GM21528 (cell line): ENCODE data around the gene ACOX3.
"Not testable (repeated sequence)": the region's sequence is repeated elsewhere in the genome, so short reads cannot be mapped to it uniquely, and the experiment has no call there.

Experiments used
- ATAC-seq: cut with Tn5 transposase; IDR thresholded peaks from one replicate; pipeline ENCODE4 v1.9.1; 2021; ENCODE audit warnings: mild to moderate bottlenecking, moderate library complexity; ENCODE audit not compliant: unreplicated experiment, low FRiP score

ACOX3 gene

GRCh38 chr4:8407756-8408155 lies 32.8 kb downstream of the ACOX3 start:
- no peak for ATAC-seq

GRCh38 chr4:8407316-8407715 lies 33.2 kb downstream of the ACOX3 start:
- no peak for ATAC-seq

- ATAC-seq = not testable (repeated sequence)
These were observed 33.6 kb downstream of the ACOX3 start for GRCh38 chr4:8406887-8407286.

- no peak for ATAC-seq
These were observed 35.0 kb downstream of the ACOX3 start for GRCh38 chr4:8405516-8405875.

- no peak for ATAC-seq
These were observed 35.6 kb downstream of the ACOX3 start for GRCh38 chr4:8404791-8405515.

- ATAC-seq = no peak
These were observed 36.5 kb downstream of the ACOX3 start for GRCh38 chr4:8403976-8404375.

GRCh38 chr4:8403173-8403753 lies 37.3 kb downstream of the ACOX3 start:
- no peak for ATAC-seq

- no peak for ATAC-seq
These were observed 37.9 kb downstream of the ACOX3 start for GRCh38 chr4:8402640-8403039.

- ATAC-seq = no peak
These were observed 38.3 kb downstream of the ACOX3 start for GRCh38 chr4:8402181-8402597.

- no peak for ATAC-seq
These were observed 38.9 kb downstream of the ACOX3 start for GRCh38 chr4:8401665-8402064.

- no peak for ATAC-seq
These were observed 39.7 kb downstream of the ACOX3 start for GRCh38 chr4:8400632-8401325.

- no peak for ATAC-seq
These were observed 41.2 kb downstream of the ACOX3 start for GRCh38 chr4:8399298-8399697.

GRCh38 chr4:8398347-8398746 lies 42.2 kb downstream of the ACOX3 start:
- no peak for ATAC-seq

- no peak for ATAC-seq
These were observed 43.6 kb downstream of the ACOX3 start for GRCh38 chr4:8396762-8397406.

GRCh38 chr4:8395504-8396296 lies 44.8 kb downstream of the ACOX3 start:
- ATAC-seq = no peak

GRCh38 chr4:8394806-8395205 lies 45.7 kb downstream of the ACOX3 start:
- no peak for ATAC-seq

GRCh38 chr4:8394061-8394519 lies 46.4 kb downstream of the ACOX3 start:
- ATAC-seq = no peak

- no peak for ATAC-seq
These were observed 46.9 kb downstream of the ACOX3 start for GRCh38 chr4:8393593-8394038.

GRCh38 chr4:8392591-8393190 lies 47.8 kb downstream of the ACOX3 start:
- ATAC-seq = no peak

- ATAC-seq = no peak
These were observed 48.6 kb downstream of the ACOX3 start for GRCh38 chr4:8391972-8392371.
